ENCODE measurements around the gene COLEC12.

Gene COLEC12

GRCh38 chr18:473802-474201, 26.7 kb downstream of the COLEC12 start:
- DNase-seq (ENCODE audit: low read depth): no peak

GRCh38 chr18:471716-472115, 28.8 kb downstream of the COLEC12 start:
- no peak for DNase-seq (ENCODE audit: low read depth)

DNA sequence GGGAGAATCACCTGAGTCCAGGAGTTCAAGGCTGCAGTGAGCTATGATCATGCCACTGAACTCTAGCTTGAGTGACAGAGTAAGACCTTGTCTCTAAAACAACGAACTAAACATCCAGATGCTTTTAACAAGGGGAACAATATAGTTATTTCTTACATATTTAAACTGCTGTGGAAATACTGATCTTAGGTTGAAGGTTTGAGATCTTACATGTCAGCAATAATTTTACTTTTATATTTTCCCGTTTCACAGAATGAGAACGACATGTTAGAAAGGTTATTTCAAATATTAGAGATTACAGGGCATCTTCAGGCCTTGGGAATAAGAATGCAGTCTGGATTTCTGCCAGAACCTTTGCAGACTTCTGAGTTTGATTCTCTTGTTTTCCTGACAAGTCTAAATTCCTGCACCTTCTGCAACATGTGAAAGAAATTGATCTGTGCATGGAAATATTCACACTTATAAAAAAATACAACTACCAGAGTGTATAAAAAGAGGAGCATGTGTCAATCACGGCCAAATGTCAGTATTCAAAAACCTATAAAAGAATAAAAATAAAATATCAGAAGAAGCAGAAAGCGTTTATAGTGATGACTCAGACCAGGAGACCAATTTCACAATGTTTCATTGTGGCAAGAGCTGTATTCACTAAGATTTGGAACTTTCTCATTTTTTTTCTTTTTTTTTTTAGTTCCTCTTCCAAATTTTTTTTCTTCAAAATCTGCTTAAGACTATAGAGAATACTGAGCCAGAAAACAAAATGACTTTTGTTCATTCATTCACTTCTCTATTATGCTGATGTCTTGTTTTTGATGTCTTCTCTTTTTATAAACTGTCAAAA, 29.6 kb downstream of the COLEC12 start:
- no peak for DNase-seq (ENCODE audit: low read depth)

DNA sequence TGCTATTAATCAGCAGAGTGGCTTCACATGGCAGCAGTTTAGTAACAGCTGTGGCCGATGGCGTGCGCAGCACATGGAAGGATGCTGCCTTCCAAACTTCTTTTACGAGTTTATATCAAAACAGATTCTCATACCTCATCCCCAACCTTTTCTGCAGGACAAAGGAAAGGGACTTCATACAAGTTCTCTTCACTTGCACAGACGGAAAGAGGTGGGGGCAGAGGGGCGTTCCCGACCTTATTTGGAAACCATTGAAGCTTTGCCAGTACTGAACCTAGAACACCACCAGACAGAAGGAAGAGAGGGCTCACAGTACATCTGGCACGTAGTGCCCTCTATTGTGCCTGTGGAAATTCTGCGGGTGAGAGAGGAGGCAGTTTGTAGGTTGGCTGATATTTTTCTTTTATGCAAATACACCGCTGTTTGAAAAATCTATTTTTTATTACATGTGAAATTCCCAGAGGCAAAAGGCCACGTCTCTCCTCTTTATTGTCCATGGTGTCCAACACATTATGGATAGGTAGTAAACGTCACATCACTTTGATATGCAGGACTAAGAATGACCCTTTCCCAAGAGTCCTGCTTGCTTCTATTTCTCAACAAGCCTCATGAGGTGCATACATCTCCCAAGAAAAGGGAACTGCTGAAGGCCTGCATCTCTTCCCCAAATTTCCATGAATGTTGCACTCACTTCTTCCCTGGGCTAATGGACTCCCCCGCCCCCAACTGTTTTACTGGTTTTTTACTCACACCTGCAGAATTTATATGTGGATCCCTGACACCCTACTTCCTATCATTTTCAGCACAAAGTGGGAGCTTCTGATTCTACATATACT, 31.3 kb downstream of the COLEC12 start:
- no peak for DNase-seq (ENCODE audit: low read depth)

GRCh38 chr18:463827-464541, 36.5 kb downstream of the COLEC12 start:
- DNase-seq (ENCODE audit: low read depth): no peak

DNA sequence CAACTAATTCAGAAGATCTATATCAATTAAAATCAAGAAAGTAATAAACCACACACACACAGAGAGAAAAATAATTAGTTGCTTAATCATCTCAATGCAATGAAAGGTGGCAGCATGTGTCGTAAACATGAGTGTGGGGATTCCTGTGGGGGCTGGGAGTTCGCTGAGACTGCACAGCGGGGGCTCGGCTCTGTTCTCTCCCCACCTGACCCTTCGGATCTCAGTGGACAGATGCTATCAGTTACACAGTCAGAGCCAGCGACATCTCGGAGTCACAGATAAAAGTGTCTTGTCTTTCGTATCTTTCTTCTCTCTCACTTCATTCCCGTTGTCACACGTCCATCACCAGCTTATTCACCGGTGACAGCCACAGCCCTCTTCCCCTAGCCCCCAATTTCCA, 37.1 kb downstream of the COLEC12 start:
- DNase-seq (ENCODE audit: low read depth): no peak

DNA sequence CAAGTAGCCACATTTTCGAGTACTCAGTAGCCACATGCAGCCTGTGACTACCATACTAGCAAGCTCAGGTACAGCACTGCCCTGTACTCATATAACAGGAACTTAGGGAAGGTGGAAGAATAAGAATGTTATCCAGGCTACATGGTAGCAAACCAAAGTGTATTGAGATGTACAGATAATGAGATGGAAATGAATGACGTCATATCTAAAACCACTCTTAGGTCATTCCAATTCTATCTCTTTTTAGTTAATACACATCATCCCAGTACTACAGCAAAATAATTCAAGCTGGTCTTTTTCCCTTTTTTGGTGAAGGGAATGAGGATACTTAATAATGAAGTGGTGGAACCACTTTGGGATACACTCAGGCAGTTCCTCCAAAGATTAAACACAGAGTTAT, 38.7 kb downstream of the COLEC12 start:
- no peak for DNase-seq (ENCODE audit: low read depth)

GRCh38 chr18:460791-461190, 39.7 kb downstream of the COLEC12 start:
- DNase-seq (ENCODE audit: low read depth): no peak

DNA sequence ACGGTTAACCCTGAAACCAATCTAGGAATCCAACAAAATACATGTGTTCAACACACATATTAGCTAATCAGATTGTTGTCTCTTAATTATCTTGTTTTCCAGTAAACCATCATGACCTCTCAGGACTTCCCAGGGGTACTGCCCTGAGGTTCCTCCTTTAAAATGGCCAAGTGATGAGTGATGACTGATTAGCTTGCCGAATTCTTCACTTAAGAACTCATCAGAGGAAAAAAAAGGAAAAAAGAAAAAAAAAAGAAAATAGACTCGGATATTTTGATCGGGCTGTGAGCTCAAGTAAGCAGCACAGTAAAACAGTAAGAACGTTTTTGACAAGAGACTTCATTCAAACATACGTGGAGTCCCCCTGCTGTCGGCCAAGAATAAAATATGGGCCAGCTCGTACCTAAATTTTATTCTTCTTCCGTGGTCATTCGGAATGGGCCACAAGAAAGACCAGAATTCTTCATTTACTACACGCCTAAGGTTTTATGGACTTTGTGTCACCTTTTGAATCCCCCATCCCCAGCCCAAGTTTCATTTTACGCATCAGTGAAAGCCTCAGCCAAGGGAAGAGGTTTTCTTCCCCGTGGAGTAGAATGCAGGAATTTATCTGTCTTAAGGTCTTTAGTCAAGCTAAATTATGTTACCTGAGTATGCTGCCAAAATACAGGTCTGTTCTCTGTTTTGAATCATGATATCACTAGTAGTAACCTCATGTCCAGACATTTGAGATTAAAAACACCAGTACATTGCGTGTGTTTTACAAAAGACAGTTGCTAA, 40.5 kb downstream of the COLEC12 start:
- DNase-seq (ENCODE audit: low read depth): no peak

GRCh38 chr18:457521-458412, 42.7 kb downstream of the COLEC12 start:
- DNase-seq (ENCODE audit: low read depth): no peak

GRCh38 chr18:457140-457519, 43.4 kb downstream of the COLEC12 start:
- no peak for DNase-seq (ENCODE audit: low read depth)

GRCh38 chr18:456361-457139, 44.0 kb downstream of the COLEC12 start:
- no peak for DNase-seq (ENCODE audit: low read depth)

DNA sequence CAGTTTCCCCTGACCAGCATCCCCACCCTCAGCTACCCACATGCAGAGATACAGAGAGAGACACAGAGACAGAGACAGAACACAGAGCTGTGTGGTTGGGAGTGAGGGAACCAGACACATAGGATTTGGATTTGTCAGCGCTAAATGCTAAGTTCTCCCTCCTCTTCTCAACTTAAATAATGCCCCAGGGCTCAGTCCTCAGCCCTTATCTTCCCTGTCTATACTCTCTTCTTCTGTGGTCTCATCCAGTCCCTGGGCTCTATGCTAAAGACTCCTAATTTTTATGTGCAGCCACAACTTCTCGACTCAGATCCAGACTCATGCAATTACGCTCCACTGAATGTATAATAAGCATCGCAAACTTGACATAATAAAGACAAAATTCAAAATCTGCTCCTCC, 47.1 kb downstream of the COLEC12 start:
- no peak for DNase-seq (ENCODE audit: low read depth)

DNA sequence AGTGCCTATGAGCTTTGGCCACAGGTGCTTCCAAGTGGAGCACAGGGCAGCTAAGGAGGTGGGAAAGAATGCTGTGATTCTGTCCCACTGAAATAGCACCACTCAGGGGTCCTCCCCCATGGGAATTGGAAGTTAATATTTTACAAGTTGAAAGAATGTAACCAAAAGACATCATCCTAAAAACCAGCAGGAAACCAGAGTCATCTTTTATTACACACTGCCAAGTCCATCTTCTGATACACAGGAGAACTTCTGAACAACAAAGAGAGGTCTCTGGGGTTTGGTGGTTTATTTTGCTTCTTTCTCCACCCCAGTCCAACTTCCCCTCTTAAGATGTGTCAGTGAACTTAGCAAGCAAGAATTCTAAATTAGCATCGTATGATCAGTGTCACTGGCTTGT, 47.7 kb downstream of the COLEC12 start:
- no peak for DNase-seq (ENCODE audit: low read depth)

- no peak for DNase-seq (ENCODE audit: low read depth)
Observed at GRCh38 chr18:449374-449773, 51.1 kb downstream of the COLEC12 start.

- no peak for DNase-seq (ENCODE audit: low read depth)
Observed at GRCh38 chr18:448116-448790, 52.2 kb downstream of the COLEC12 start.

DNA sequence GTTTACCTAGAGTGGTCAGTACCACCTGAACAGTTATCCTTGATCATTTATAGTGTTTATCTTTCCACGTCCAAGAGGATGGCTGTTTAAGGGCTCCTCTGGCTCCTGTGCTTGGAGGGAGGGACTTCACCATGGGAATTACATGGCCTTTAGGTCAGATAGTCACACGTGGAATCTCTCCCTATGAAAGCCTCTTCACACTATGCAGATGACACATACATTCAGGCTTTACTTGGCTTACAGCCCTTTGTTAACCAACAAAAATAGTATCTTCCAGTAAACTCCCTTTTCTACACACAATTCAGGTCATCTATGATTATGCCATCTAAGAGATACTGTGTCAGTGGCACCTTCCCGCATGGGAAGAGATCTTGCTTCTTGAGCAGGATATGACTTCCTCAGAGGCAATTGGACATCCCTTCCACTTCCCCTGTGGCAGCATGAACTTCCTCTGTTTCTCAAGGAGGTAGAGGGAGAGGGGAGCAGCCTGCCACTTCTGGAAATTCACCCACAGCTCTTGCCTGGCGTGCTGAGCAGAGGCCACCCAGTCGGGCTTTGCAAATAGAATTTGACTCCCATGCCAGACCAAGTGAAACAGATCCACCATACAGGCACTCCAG, 53.5 kb downstream of the COLEC12 start:
- DNase-seq (ENCODE audit: low read depth): no peak

DNA sequence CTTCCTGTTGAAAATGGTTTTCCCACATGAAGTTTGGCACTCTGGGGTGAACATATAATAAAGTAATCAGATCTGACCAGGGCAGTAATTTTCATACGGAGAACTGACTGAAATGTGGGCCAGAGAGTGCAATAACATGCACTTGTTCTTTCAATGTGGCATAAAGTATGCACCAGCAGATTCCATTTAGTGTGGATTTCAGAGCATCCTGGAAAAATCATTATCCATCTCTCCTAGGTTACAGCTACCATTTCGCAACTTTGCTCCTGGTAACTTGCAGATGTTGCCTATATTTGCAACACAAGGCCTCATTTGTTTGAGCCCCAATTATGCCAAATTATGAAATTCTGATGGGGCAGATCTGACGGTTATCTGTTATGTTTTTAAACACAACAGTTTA, 55.4 kb downstream of the COLEC12 start:
- no peak for DNase-seq (ENCODE audit: low read depth)

GRCh38 chr18:438571-438970, 61.9 kb downstream of the COLEC12 start:
- DNase-seq (ENCODE audit: low read depth): no peak

Measured in stimulated activated CD8-positive, alpha-beta memory T cell treated with anti-CD3 and anti-CD28 coated beads, Interleukin-4, amount 100 ng/mL, for 24 hours (primary cell).